Measurements from ENCODE around the gene INSRR.
A peak's percentile ranks its signal among the peaks of the same experiment; 100 is the strongest.

Gene INSRR

GRCh38 chr1:156892190-156893047, 33.5 kb upstream of the INSRR start:
- peak overlapping the region; percentile 54 for H3K4me2 ChIP-seq (ENCODE audit: low read length)
- H3K9me3 ChIP-seq (replicated peaks; ENCODE audit: low read length): no peaks in the 10 kb centered on the region
- peaks cover 25% of the 10 kb centered on the region for H3K27me3 ChIP-seq (ENCODE audit: control insufficient read depth, insufficient read depth, low read length)
- H3K4me3 ChIP-seq (ENCODE audit: low read length): peak overlapping the region; percentile 37
- no peak overlapping the region for H3K9ac ChIP-seq (ENCODE audit: low read depth, low read length)
- H3K36me3 ChIP-seq (ENCODE audit: insufficient read depth, low read length): no peaks in the 10 kb centered on the region
- H3K4me1 ChIP-seq (ENCODE audit: control insufficient read depth, insufficient read depth, low read length): peaks cover 24% of the 10 kb centered on the region

- H3K9me3 ChIP-seq (replicated peaks; ENCODE audit: low read length): no peaks in the 10 kb centered on the region
- H3K4me3 ChIP-seq (ENCODE audit: low read length): no peak overlapping the region
- H3K27me3 ChIP-seq (ENCODE audit: control insufficient read depth, insufficient read depth, low read length): peaks cover 46% of the 10 kb centered on the region
- no peak overlapping the region for H3K4me2 ChIP-seq (ENCODE audit: low read length)
- H3K4me1 ChIP-seq (ENCODE audit: control insufficient read depth, insufficient read depth, low read length): peaks cover 7% of the 10 kb centered on the region
- no peaks in the 10 kb centered on the region for H3K36me3 ChIP-seq (ENCODE audit: insufficient read depth, low read length)
- H3K9ac ChIP-seq (ENCODE audit: low read depth, low read length): no peak overlapping the region
Observed at GRCh38 chr1:156889802-156890580, 31.1 kb upstream of the INSRR start.

- H3K36me3 ChIP-seq (ENCODE audit: insufficient read depth, low read length): no peaks in the 10 kb centered on the region
- no peak overlapping the region for H3K4me2 ChIP-seq (ENCODE audit: low read length)
- H3K27me3 ChIP-seq (ENCODE audit: control insufficient read depth, insufficient read depth, low read length): peaks cover 68% of the 10 kb centered on the region
- peaks cover 7% of the 10 kb centered on the region for H3K4me1 ChIP-seq (ENCODE audit: control insufficient read depth, insufficient read depth, low read length)
- H3K9me3 ChIP-seq (replicated peaks; ENCODE audit: low read length): no peaks in the 10 kb centered on the region
- no peak overlapping the region for H3K9ac ChIP-seq (ENCODE audit: low read depth, low read length)
- no peak overlapping the region for H3K4me3 ChIP-seq (ENCODE audit: low read length)
Observed at GRCh38 chr1:156887734-156888133, 28.8 kb upstream of the INSRR start.

GRCh38 chr1:156887317-156887716, 28.4 kb upstream of the INSRR start:
- Histone ChIP-seq H3K4me3 (ENCODE audit: low read length) (no peak overlapping the region), H3K36me3 (ENCODE audit: insufficient read depth, low read length) (no peaks in the 10 kb centered on the region), H3K4me2 (ENCODE audit: low read length) (no peak overlapping the region), H3K4me1 (ENCODE audit: control insufficient read depth, insufficient read depth, low read length) (peaks cover 3% of the 10 kb centered on the region), H3K27me3 (ENCODE audit: control insufficient read depth, insufficient read depth, low read length) (peaks cover 72% of the 10 kb centered on the region), H3K9ac (ENCODE audit: low read depth, low read length) (no peak overlapping the region), H3K9me3 (replicated peaks; ENCODE audit: low read length) (no peaks in the 10 kb centered on the region)

- no peak overlapping the region for H3K4me2 ChIP-seq (ENCODE audit: low read length)
- no peaks in the 10 kb centered on the region for H3K9me3 ChIP-seq (replicated peaks; ENCODE audit: low read length)
- H3K4me3 ChIP-seq (ENCODE audit: low read length): no peak overlapping the region
- H3K27me3 ChIP-seq (ENCODE audit: control insufficient read depth, insufficient read depth, low read length): peaks cover 75% of the 10 kb centered on the region
- no peaks in the 10 kb centered on the region for H3K36me3 ChIP-seq (ENCODE audit: insufficient read depth, low read length)
- no peak overlapping the region for H3K9ac ChIP-seq (ENCODE audit: low read depth, low read length)
- H3K4me1 ChIP-seq (ENCODE audit: control insufficient read depth, insufficient read depth, low read length): no peaks in the 10 kb centered on the region
Observed at GRCh38 chr1:156886583-156887281, 27.8 kb upstream of the INSRR start.

- H3K9me3 ChIP-seq (replicated peaks; ENCODE audit: low read length): no peaks in the 10 kb centered on the region
- H3K4me2 ChIP-seq (ENCODE audit: low read length): no peak overlapping the region
- no peaks in the 10 kb centered on the region for H3K36me3 ChIP-seq (ENCODE audit: insufficient read depth, low read length)
- H3K27me3 ChIP-seq (ENCODE audit: control insufficient read depth, insufficient read depth, low read length): peaks cover 75% of the 10 kb centered on the region
- no peak overlapping the region for H3K9ac ChIP-seq (ENCODE audit: low read depth, low read length)
- H3K4me1 ChIP-seq (ENCODE audit: control insufficient read depth, insufficient read depth, low read length): no peaks in the 10 kb centered on the region
- H3K4me3 ChIP-seq (ENCODE audit: low read length): no peak overlapping the region
Observed at GRCh38 chr1:156885880-156886355, 27.0 kb upstream of the INSRR start.

GRCh38 chr1:156885314-156885713, 26.4 kb upstream of the INSRR start:
- Histone ChIP-seq H3K27me3 (ENCODE audit: control insufficient read depth, insufficient read depth, low read length) (peaks cover 81% of the 10 kb centered on the region), H3K4me2 (ENCODE audit: low read length) (no peak overlapping the region), H3K36me3 (ENCODE audit: insufficient read depth, low read length) (no peaks in the 10 kb centered on the region), H3K4me3 (ENCODE audit: low read length) (no peak overlapping the region), H3K9me3 (replicated peaks; ENCODE audit: low read length) (no peaks in the 10 kb centered on the region), H3K4me1 (ENCODE audit: control insufficient read depth, insufficient read depth, low read length) (no peaks in the 10 kb centered on the region), H3K9ac (ENCODE audit: low read depth, low read length) (no peak overlapping the region)

GRCh38 chr1:156884560-156885184, 25.8 kb upstream of the INSRR start:
- no peaks in the 10 kb centered on the region for H3K9me3 ChIP-seq (replicated peaks; ENCODE audit: low read length)
- peaks cover 87% of the 10 kb centered on the region for H3K27me3 ChIP-seq (ENCODE audit: control insufficient read depth, insufficient read depth, low read length)
- no peak overlapping the region for H3K9ac ChIP-seq (ENCODE audit: low read depth, low read length)

GRCh38 chr1:156883919-156884318, 25.0 kb upstream of the INSRR start:
- Histone ChIP-seq H3K9me3 (replicated peaks; ENCODE audit: low read length) (no peaks in the 10 kb centered on the region), H3K4me1 (ENCODE audit: control insufficient read depth, insufficient read depth, low read length) (no peaks in the 10 kb centered on the region), H3K4me3 (ENCODE audit: low read length) (no peak overlapping the region), H3K27me3 (ENCODE audit: control insufficient read depth, insufficient read depth, low read length) (peaks cover 91% of the 10 kb centered on the region), H3K4me2 (ENCODE audit: low read length) (no peak overlapping the region), H3K9ac (ENCODE audit: low read depth, low read length) (no peak overlapping the region), H3K36me3 (ENCODE audit: insufficient read depth, low read length) (no peaks in the 10 kb centered on the region)

More at GRCh38 chr1:156884560-156885184, 25.8 kb upstream of the INSRR start:
- Histone ChIP-seq H3K36me3 (ENCODE audit: insufficient read depth, low read length) (no peaks in the 10 kb centered on the region), H3K4me3 (ENCODE audit: low read length) (no peak overlapping the region), H3K4me2 (ENCODE audit: low read length) (no peak overlapping the region), H3K4me1 (ENCODE audit: control insufficient read depth, insufficient read depth, low read length) (no peaks in the 10 kb centered on the region)

GRCh38 chr1:156882543-156882942, 23.6 kb upstream of the INSRR start:
- H3K4me3 ChIP-seq (ENCODE audit: low read length): no peak overlapping the region
- H3K9ac ChIP-seq (ENCODE audit: low read depth, low read length): no peak overlapping the region
- H3K4me1 ChIP-seq (ENCODE audit: control insufficient read depth, insufficient read depth, low read length): no peaks in the 10 kb centered on the region
- H3K9me3 ChIP-seq (replicated peaks; ENCODE audit: low read length): no peaks in the 10 kb centered on the region
- H3K36me3 ChIP-seq (ENCODE audit: insufficient read depth, low read length): no peaks in the 10 kb centered on the region
- H3K27me3 ChIP-seq (ENCODE audit: control insufficient read depth, insufficient read depth, low read length): peaks cover 91% of the 10 kb centered on the region
- H3K4me2 ChIP-seq (ENCODE audit: low read length): no peak overlapping the region

- Histone ChIP-seq H3K27me3 (ENCODE audit: control insufficient read depth, insufficient read depth, low read length) (peaks cover 91% of the 10 kb centered on the region), H3K4me2 (ENCODE audit: low read length) (no peak overlapping the region), H3K4me3 (ENCODE audit: low read length) (no peak overlapping the region), H3K9me3 (replicated peaks; ENCODE audit: low read length) (no peaks in the 10 kb centered on the region), H3K9ac (ENCODE audit: low read depth, low read length) (no peak overlapping the region), H3K36me3 (ENCODE audit: insufficient read depth, low read length) (no peaks in the 10 kb centered on the region), H3K4me1 (ENCODE audit: control insufficient read depth, insufficient read depth, low read length) (no peaks in the 10 kb centered on the region)
Observed at GRCh38 chr1:156881663-156882062, 22.7 kb upstream of the INSRR start.

All from skeletal muscle satellite cell (primary cell).